Liver (tissue), 9 donors: Measurements from ENCODE around the gene TCERG1L. TPM values are rescaled to one million over a fixed set of nuclear protein-coding genes. Genes with fewer than 3 reads are reported as not detected.

Source experiments
- DNase-seq: peaks from one replicate; pipeline ENCODE4 v3.0.0-alpha.2; 2017; ENCODE audit warnings: low spot score
- H3K27ac ChIP-seq, 2 donors: one replicate each; pipeline ENCODE4 v1.7.0; 2013; ENCODE audit warnings: inconsistent platforms in 2 of 2, low read length in 2 of 2, control low read depth in 1 of 2, low read depth in 1 of 2, mild to moderate bottlenecking in 1 of 2
- H3K27me3 ChIP-seq, 4 donors: one replicate each; pipeline versions ENCODE4 v1.6.1 to v1.7.0; 2013; ENCODE audit warnings: low read length in 3 of 4, inconsistent platforms in 1 of 4, mild to moderate bottlenecking in 1 of 4, moderate library complexity in 1 of 4; ENCODE audit not compliant: control insufficient read depth in 4 of 4, insufficient read depth in 4 of 4
- H3K36me3 ChIP-seq, 4 donors: one replicate each; pipeline versions ENCODE4 v1.6.1 to v1.7.0; 2013; ENCODE audit warnings: low read length in 3 of 4, mild to moderate bottlenecking in 3 of 4, low read depth in 1 of 4, moderate library complexity in 1 of 4; ENCODE audit not compliant: control insufficient read depth in 4 of 4, insufficient read depth in 3 of 4
- H3K4me1 ChIP-seq, 4 donors: one replicate each; pipeline versions ENCODE4 v1.6.1 to v1.7.0; 2013; ENCODE audit warnings: low read length in 3 of 4, mild to moderate bottlenecking in 3 of 4, moderate library complexity in 1 of 4; ENCODE audit not compliant: control insufficient read depth in 4 of 4, insufficient read depth in 4 of 4
- H3K4me3 ChIP-seq, 3 donors: one replicate each; pipeline versions ENCODE4 v1.6.1 to v1.7.0; 2013; ENCODE audit warnings: low read length in 3 of 3, control low read depth in 1 of 3, low read depth in 1 of 3, mild to moderate bottlenecking in 1 of 3
- H3K9ac ChIP-seq, 2 donors: one replicate each; pipeline ENCODE4 v1.7.0; 2013; ENCODE audit warnings: low read length in 2 of 2, mild to moderate bottlenecking in 2 of 2, moderate library complexity in 2 of 2, control low read depth in 1 of 2, low read depth in 1 of 2
- H3K9me3 ChIP-seq, 4 donors: one replicate each; pipeline versions ENCODE4 v1.6.1 to v1.7.0; 2013; ENCODE audit warnings: low read length in 3 of 4; ENCODE audit not compliant: control insufficient read depth in 4 of 4
- FOXA1 ChIP-seq: IDR thresholded peaks from 2 replicates; pipeline ENCODE4 v1.6.1; 2016; ENCODE audit warnings: antibody characterized with exemption
- FOXA2 ChIP-seq: IDR thresholded peaks from 2 replicates; pipeline ENCODE4 v1.6.1; 2016; ENCODE audit warnings: antibody characterized with exemption
- GABPA ChIP-seq, 2 donors: IDR thresholded peaks in 1 of 2; conservative IDR thresholded peaks in 1 of 2; 2 replicates each; pipeline ENCODE4 v1.6.1; 2016; ENCODE audit warnings: antibody characterized with exemption in 2 of 2, mild to moderate bottlenecking in 1 of 2, moderate library complexity in 1 of 2
- HNF4A ChIP-seq, 2 donors: conservative IDR thresholded peaks; 2 replicates each; pipeline ENCODE4 v1.6.1; 2016; ENCODE audit warnings: antibody characterized with exemption in 2 of 2, mild to moderate bottlenecking in 2 of 2
- HNF4G ChIP-seq: IDR thresholded peaks from 2 replicates; pipeline ENCODE4 v1.6.1; 2016; ENCODE audit warnings: antibody characterized with exemption
- JUND ChIP-seq, 2 donors: IDR thresholded peaks; 2 replicates each; pipeline ENCODE4 v1.6.1; 2016; ENCODE audit warnings: antibody characterized with exemption in 2 of 2
- NR2F2 ChIP-seq: IDR thresholded peaks from 2 replicates; pipeline ENCODE4 v1.6.1; 2016; ENCODE audit warnings: antibody characterized with exemption
- RAD21 ChIP-seq, 2 donors: IDR thresholded peaks; 2 replicates each; pipeline ENCODE4 v1.6.1; 2016; ENCODE audit warnings: antibody characterized with exemption in 2 of 2, mild to moderate bottlenecking in 2 of 2
- SP1 ChIP-seq: IDR thresholded peaks from 2 replicates; pipeline ENCODE4 v1.6.1; 2018; ENCODE audit warnings: antibody characterized with exemption, mild to moderate bottlenecking
- TAF1 ChIP-seq: conservative IDR thresholded peaks from 2 replicates; pipeline ENCODE4 v1.6.1; 2016; ENCODE audit warnings: antibody characterized with exemption, mild to moderate bottlenecking
- YY1 ChIP-seq: IDR thresholded peaks from 2 replicates; pipeline ENCODE4 v1.6.1; 2016; ENCODE audit warnings: antibody characterized with exemption, mild to moderate bottlenecking
- WGBS: extraction: QIAGEN DNeasy Blood & Tissue Kit; methylation state at CpG from one replicate; pipeline ENCODE4 v1.1.7; 2013; 5-methylcytosine and 5-hydroxymethylcytosine counted together
- polyA plus RNA-seq, 2 donors: library from polyadenylated mRNA; stranded (reverse) in 1 of 2; unstranded in 1 of 2; fragments of 200-250 nt in 1 of 2; fragments of >200 nt in 1 of 2; fragmentation: Nextera tagmentation in 1 of 2; extraction: Ambion mirVana in 1 of 2; gene quantifications; one replicate each; pipeline versions ENCODE4 v1.2.1 to v1.2.3, GENCODE V29; 2013 to 2015
- total RNA-seq, 2 donors: library from RNA; depleted of rRNA; stranded (reverse); fragments of >200 nt; gene quantifications; one replicate each; pipeline ENCODE4 v1.2.3, GENCODE V29; 2014
- TF ChIP-seq, protein P1 (sequence below): IDR thresholded peaks from 2 replicates; pipeline ENCODE4 v1.6.1; 2016; ENCODE audit warnings: antibody characterized with exemption, mild to moderate bottlenecking
- TF ChIP-seq, protein P2 (sequence below): IDR thresholded peaks from 2 replicates; pipeline ENCODE4 v1.6.1; 2016; ENCODE audit warnings: antibody characterized with exemption
- TF ChIP-seq, protein P3 (sequence below): fragments of 150-350 bp; IDR thresholded peaks from 2 replicates; pipeline ENCODE4 v1.5.1; 2017; ENCODE audit warnings: improper control_type of control experiment, low read depth, low read length; ENCODE audit not compliant: missing input control
- TF ChIP-seq, protein P4 (sequence below): IDR thresholded peaks from 2 replicates; pipeline ENCODE4 v1.6.1; 2016; ENCODE audit warnings: antibody characterized with exemption
- donor health status: healthy.
- donor health status: healthy.
- donor health status: healthy.
- donor health status: healthy.
- donor health status: healthy.

The TCERG1L gene
- total and polyA plus RNA-seq, 4 donors: not detected

DNA sequence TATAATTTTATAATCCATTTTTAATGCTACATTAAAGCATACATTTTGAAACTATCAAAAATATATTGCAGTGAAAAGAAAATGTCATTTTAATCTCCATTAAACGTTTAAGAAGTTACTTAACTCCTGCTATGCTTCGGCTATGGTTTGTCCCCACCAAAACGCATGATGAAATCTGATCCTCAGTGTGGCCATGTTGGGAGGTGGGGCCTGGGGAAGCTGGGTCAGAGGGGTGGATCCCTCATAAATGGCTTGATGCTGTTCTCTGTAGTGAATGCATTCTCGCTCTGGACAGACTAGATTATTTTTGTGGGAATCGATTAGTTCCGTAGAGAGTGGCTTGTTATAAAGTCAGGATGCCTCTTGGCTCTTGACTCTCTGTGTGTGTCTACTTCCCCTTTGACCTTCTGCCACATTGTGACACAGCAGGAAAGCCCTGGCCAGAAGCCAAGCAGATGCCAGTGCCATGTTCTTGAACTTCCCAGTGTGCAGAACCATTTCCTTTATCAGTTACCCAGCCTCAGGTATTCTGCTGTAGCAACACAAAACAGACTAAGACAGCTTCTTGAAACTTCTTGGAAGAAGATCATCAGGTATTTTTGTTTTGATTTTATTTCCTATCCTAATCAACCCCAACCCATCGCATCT is 77.8 kb downstream of the TCERG1L start:
- H3K27ac ChIP-seq: no peak overlapping the region
- H3K4me1 ChIP-seq: no peaks in the 10 kb centered on the region
- H3K27me3 ChIP-seq: no peaks in the 10 kb centered on the region
- WGBS: 75% methylated on average over 7 of the region's 7 CpGs
- no peak overlapping the region for H3K4me3 ChIP-seq
- no peak overlapping the region for H3K9ac ChIP-seq
- no peaks in the 10 kb centered on the region for H3K36me3 ChIP-seq
- DNase-seq: no peak
- peaks cover 0 to 5% (median 2%) of the 10 kb centered on the region in 4 donors for H3K9me3 ChIP-seq
- no peak for TF ChIP-seq NR2F2
- TF ChIP-seq SP1: no peak
- TF ChIP-seq, protein P1, sequence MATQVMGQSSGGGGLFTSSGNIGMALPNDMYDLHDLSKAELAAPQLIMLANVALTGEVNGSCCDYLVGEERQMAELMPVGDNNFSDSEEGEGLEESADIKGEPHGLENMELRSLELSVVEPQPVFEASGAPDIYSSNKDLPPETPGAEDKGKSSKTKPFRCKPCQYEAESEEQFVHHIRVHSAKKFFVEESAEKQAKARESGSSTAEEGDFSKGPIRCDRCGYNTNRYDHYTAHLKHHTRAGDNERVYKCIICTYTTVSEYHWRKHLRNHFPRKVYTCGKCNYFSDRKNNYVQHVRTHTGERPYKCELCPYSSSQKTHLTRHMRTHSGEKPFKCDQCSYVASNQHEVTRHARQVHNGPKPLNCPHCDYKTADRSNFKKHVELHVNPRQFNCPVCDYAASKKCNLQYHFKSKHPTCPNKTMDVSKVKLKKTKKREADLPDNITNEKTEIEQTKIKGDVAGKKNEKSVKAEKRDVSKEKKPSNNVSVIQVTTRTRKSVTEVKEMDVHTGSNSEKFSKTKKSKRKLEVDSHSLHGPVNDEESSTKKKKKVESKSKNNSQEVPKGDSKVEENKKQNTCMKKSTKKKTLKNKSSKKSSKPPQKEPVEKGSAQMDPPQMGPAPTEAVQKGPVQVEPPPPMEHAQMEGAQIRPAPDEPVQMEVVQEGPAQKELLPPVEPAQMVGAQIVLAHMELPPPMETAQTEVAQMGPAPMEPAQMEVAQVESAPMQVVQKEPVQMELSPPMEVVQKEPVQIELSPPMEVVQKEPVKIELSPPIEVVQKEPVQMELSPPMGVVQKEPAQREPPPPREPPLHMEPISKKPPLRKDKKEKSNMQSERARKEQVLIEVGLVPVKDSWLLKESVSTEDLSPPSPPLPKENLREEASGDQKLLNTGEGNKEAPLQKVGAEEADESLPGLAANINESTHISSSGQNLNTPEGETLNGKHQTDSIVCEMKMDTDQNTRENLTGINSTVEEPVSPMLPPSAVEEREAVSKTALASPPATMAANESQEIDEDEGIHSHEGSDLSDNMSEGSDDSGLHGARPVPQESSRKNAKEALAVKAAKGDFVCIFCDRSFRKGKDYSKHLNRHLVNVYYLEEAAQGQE: no peak
- TF ChIP-seq GABPA (IDR thresholded peaks at IDR 0.05 in 1 of 2, conservative IDR thresholded peaks at IDR 0.05 in 1 of 2): no peak

DNA sequence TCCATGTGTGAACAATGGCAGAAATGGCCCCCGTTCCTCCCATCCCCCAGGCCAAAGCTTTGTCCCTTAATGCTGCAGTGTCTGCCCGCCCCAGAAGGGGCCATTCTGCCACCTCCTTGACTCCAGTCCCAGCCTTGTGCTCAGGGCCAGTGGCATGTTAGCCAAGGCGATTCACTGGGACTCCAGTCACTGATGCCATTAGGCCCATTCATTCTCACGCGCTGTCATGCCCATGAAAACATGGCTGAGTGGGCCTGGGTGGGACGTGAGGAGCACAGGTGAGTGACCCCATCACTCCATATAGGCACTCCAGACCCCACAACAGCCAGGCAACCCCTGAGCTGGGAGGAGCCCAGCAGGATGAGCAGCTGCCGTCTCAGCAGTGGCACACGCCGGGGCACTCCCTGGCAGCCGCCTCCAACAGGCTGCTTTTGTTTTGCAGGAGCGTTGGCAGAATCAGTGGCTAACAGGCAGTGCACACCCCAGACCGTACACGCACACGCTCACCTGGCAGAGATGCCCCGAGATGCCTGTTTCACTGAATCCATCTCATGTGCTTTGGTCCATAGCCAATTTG is 79.5 kb downstream of the TCERG1L start:
- no peak overlapping the region for H3K9ac ChIP-seq
- H3K4me3 ChIP-seq: no peak overlapping the region
- peaks cover 0 to 5% (median 2%) of the 10 kb centered on the region in 4 donors for H3K9me3 ChIP-seq
- DNase-seq: no peak
- no peak overlapping the region for H3K27ac ChIP-seq
- no peaks in the 10 kb centered on the region for H3K27me3 ChIP-seq
- 73% methylated on average over 15 of the region's 15 CpGs for WGBS
- no peaks in the 10 kb centered on the region for H3K4me1 ChIP-seq
- H3K36me3 ChIP-seq: no peaks in the 10 kb centered on the region
- TF ChIP-seq, protein P2, sequence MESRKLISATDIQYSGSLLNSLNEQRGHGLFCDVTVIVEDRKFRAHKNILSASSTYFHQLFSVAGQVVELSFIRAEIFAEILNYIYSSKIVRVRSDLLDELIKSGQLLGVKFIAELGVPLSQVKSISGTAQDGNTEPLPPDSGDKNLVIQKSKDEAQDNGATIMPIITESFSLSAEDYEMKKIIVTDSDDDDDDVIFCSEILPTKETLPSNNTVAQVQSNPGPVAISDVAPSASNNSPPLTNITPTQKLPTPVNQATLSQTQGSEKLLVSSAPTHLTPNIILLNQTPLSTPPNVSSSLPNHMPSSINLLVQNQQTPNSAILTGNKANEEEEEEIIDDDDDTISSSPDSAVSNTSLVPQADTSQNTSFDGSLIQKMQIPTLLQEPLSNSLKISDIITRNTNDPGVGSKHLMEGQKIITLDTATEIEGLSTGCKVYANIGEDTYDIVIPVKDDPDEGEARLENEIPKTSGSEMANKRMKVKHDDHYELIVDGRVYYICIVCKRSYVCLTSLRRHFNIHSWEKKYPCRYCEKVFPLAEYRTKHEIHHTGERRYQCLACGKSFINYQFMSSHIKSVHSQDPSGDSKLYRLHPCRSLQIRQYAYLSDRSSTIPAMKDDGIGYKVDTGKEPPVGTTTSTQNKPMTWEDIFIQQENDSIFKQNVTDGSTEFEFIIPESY: no peak
- no peak for TF ChIP-seq YY1
- no peak for TF ChIP-seq FOXA2
- TF ChIP-seq FOXA1: no peak
- TF ChIP-seq, protein P3, sequence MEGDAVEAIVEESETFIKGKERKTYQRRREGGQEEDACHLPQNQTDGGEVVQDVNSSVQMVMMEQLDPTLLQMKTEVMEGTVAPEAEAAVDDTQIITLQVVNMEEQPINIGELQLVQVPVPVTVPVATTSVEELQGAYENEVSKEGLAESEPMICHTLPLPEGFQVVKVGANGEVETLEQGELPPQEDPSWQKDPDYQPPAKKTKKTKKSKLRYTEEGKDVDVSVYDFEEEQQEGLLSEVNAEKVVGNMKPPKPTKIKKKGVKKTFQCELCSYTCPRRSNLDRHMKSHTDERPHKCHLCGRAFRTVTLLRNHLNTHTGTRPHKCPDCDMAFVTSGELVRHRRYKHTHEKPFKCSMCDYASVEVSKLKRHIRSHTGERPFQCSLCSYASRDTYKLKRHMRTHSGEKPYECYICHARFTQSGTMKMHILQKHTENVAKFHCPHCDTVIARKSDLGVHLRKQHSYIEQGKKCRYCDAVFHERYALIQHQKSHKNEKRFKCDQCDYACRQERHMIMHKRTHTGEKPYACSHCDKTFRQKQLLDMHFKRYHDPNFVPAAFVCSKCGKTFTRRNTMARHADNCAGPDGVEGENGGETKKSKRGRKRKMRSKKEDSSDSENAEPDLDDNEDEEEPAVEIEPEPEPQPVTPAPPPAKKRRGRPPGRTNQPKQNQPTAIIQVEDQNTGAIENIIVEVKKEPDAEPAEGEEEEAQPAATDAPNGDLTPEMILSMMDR: no peak
- no peak for TF ChIP-seq JUND (IDR thresholded peaks at IDR 0.05)
- no peak for TF ChIP-seq TAF1
- TF ChIP-seq GABPA (IDR thresholded peaks at IDR 0.05 in 1 of 2, conservative IDR thresholded peaks at IDR 0.05 in 1 of 2): no peak
- no peak for TF ChIP-seq RAD21 (IDR thresholded peaks at IDR 0.05)
- TF ChIP-seq HNF4G: no peak
- TF ChIP-seq HNF4A (conservative IDR thresholded peaks at IDR 0.05): no peak
- TF ChIP-seq, protein P4, sequence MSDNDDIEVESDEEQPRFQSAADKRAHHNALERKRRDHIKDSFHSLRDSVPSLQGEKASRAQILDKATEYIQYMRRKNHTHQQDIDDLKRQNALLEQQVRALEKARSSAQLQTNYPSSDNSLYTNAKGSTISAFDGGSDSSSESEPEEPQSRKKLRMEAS: no peak
